IMR-90 (cell line): Measurements from ENCODE around the gene ABHD12B. TPM values are rescaled to one million over a fixed set of nuclear protein-coding genes. Genes with fewer than 3 reads are reported as not detected.

ENCODE experiments used
- ATAC-seq: fragments of 200-7000 bp; cut with Tn5 transposase; 2 replicates; pipeline ENCODE4 v1.9.1; 2020; ENCODE audit warnings: low read depth, mild to moderate bottlenecking, moderate library complexity
- Bru-seq: library from RNA; stranded (reverse); fragments of 400-500 nt; gene quantifications from one replicate; lab custom pipeline; 2021; lab: Mats Ljungman, UMichigan
- BruChase-seq, 2 experiments: library from RNA; stranded (reverse); fragments of 400-500 nt; gene quantifications; one replicate each; lab custom pipeline; 2021; lab: Mats Ljungman, UMichigan
- BruUV-seq: library from RNA; stranded (reverse); fragments of 400-500 nt; replicated peaks from 2 replicates; lab custom pipeline; 2021; lab: Mats Ljungman, UMichigan
- CTCF ChIA-PET: fragments of 300-600 bp; formaldehyde crosslinking; extraction: SDS; loops from one replicate; lab custom pipeline; 2021; ENCODE audit warnings: antibody characterized with exemption; lab: Yijun Ruan, JAX
- POLR2A ChIA-PET: fragments of 300-600 bp; sonication (Branson Sonifier 250); formaldehyde crosslinking; loops from one replicate; lab custom pipeline; 2022; ENCODE audit warnings: antibody characterized with exemption; ENCODE audit not compliant: unreplicated experiment; lab: Charles Lee
- DNase-seq: peaks from one replicate; pipeline ENCODE4 v3.0.0; 2013
- H2AFZ ChIP-seq: replicated peaks from 2 replicates; pipeline ENCODE3; 2013; ENCODE audit warnings: low read length, mild to moderate bottlenecking; ENCODE audit not compliant: poor library complexity
- H2AK5ac ChIP-seq: 2 replicates; pipeline ENCODE4 v1.6.1; 2013; ENCODE audit warnings: low read depth, low read length, inconsistent platforms
- H2AK9ac ChIP-seq: replicated peaks from 2 replicates; pipeline ENCODE3; 2013; ENCODE audit warnings: mild to moderate bottlenecking, low read depth, low read length, moderate library complexity; ENCODE audit not compliant: poor library complexity
- H2BK120ac ChIP-seq: 2 replicates; pipeline ENCODE4 v1.6.1; 2013; ENCODE audit warnings: low read depth, low read length, inconsistent platforms
- H2BK15ac ChIP-seq: 3 replicates; pipeline ENCODE4 v1.6.1; 2013; ENCODE audit warnings: low read depth, low read length, inconsistent platforms
- H2BK20ac ChIP-seq: 2 replicates; pipeline ENCODE4 v1.6.1; 2013; ENCODE audit warnings: low read depth, mild to moderate bottlenecking, inconsistent platforms, low read length, moderate library complexity
- H2BK5ac ChIP-seq: 2 replicates; pipeline ENCODE4 v1.6.1; 2013; ENCODE audit warnings: mild to moderate bottlenecking, low read depth, low read length, inconsistent platforms; ENCODE audit not compliant: poor library complexity, severe bottlenecking
- H3K14ac ChIP-seq: replicated peaks from 2 replicates; pipeline ENCODE4 v1.6.1; 2013; ENCODE audit warnings: low read depth, low read length, inconsistent platforms
- H3K18ac ChIP-seq: 2 replicates; pipeline ENCODE4 v1.6.1; 2013; ENCODE audit warnings: low read depth, low read length, control low read depth
- H3K23ac ChIP-seq: 2 replicates; pipeline ENCODE4 v1.6.1; 2013; ENCODE audit warnings: low read depth, low read length, inconsistent platforms
- H3K27ac ChIP-seq: 2 replicates; pipeline ENCODE4 v1.5.1; 2013; ENCODE audit warnings: mild to moderate bottlenecking, control low read depth, low read length; ENCODE audit not compliant: insufficient read depth
- H3K27me3 ChIP-seq: 2 replicates; pipeline ENCODE4 v1.6.1; 2013; ENCODE audit warnings: low read length; ENCODE audit not compliant: control insufficient read depth, insufficient read depth
- H3K36me3 ChIP-seq: 2 replicates; pipeline ENCODE4 v1.6.1; 2013; ENCODE audit warnings: low read length, mixed read lengths; ENCODE audit not compliant: control insufficient read depth, insufficient read depth
- H3K4ac ChIP-seq: 2 replicates; pipeline ENCODE4 v1.6.1; 2013; ENCODE audit warnings: low read depth, low read length, inconsistent platforms
- H3K4me1 ChIP-seq: 2 replicates; pipeline ENCODE4 v1.6.1; 2013; ENCODE audit warnings: low read length, mixed read lengths; ENCODE audit not compliant: control insufficient read depth, insufficient read depth
- H3K4me2 ChIP-seq: 2 replicates; pipeline ENCODE4 v1.6.1; 2013; ENCODE audit warnings: low read depth, mild to moderate bottlenecking, control low read depth, low read length, moderate library complexity
- H3K4me3 ChIP-seq: 2 replicates; pipeline ENCODE4 v1.5.1; 2013; ENCODE audit warnings: low read depth, mild to moderate bottlenecking, control low read depth, low read length, moderate library complexity; ENCODE audit not compliant: insufficient read depth
- H3K56ac ChIP-seq: 2 replicates; pipeline ENCODE4 v1.6.1; 2013; ENCODE audit warnings: low read length, inconsistent platforms; ENCODE audit not compliant: insufficient read depth; ENCODE audit errors: extremely low read depth
- H3K79me1 ChIP-seq, 2 experiments: 2 replicates each; pipeline ENCODE4 v1.6.1; 2013; ENCODE audit warnings: low read length in 2 of 2, inconsistent platforms in 1 of 2, low read depth in 1 of 2
- H3K9ac ChIP-seq: 2 replicates; pipeline ENCODE4 v1.6.1; 2013; ENCODE audit warnings: low read depth, low read length, control low read depth
- H3K9me1 ChIP-seq: 2 replicates; pipeline ENCODE4 v1.6.1; 2013; ENCODE audit warnings: low read length, inconsistent platforms; ENCODE audit not compliant: insufficient read depth
- H3K9me3 ChIP-seq: 2 replicates; pipeline ENCODE4 v1.6.1; 2013; ENCODE audit warnings: low read length; ENCODE audit not compliant: control insufficient read depth, insufficient read depth
- H4K20me1 ChIP-seq: 2 replicates; pipeline ENCODE4 v1.6.1; 2013; ENCODE audit warnings: low read length, inconsistent platforms; ENCODE audit not compliant: insufficient read depth
- H4K5ac ChIP-seq: 2 replicates; pipeline ENCODE4 v1.6.1; 2013; ENCODE audit warnings: mild to moderate bottlenecking, low read depth, low read length, control low read depth
- H4K8ac ChIP-seq, 2 experiments: 2 replicates each; pipeline ENCODE4 v1.6.1; 2013; ENCODE audit warnings: low read depth in 2 of 2, low read length in 2 of 2, control low read depth in 1 of 2, inconsistent platforms in 1 of 2
- H4K91ac ChIP-seq: 2 replicates; pipeline ENCODE4 v1.6.1; 2013; ENCODE audit warnings: low read depth, low read length, inconsistent platforms; ENCODE audit not compliant: insufficient read depth
- MXI1 ChIP-seq: IDR thresholded peaks from 2 replicates; pipeline ENCODE4 v1.6.1; 2012; ENCODE audit warnings: low read depth, mild to moderate bottlenecking, low read length, moderate library complexity, borderline replicate concordance
- NFE2L2 ChIP-seq: fragments of 150-350 bp; IDR thresholded peaks from 2 replicates; pipeline ENCODE4 v1.6.1; 2016; ENCODE audit warnings: low read depth, mild to moderate bottlenecking, low read length
- RAD21 ChIP-seq: IDR thresholded peaks from 2 replicates; pipeline ENCODE4 v1.6.1; 2012; ENCODE audit warnings: low read length, improper control_type of control experiment
- RCOR1 ChIP-seq: IDR thresholded peaks from 2 replicates; pipeline ENCODE4 v1.6.1; 2012; ENCODE audit warnings: mild to moderate bottlenecking, low read length, improper control_type of control experiment; ENCODE audit not compliant: insufficient replicate concordance
- SMC3 ChIP-seq: fragments of 150-350 bp; IDR thresholded peaks from 2 replicates; pipeline ENCODE4 v1.6.1; 2016; ENCODE audit warnings: low read depth, mild to moderate bottlenecking, antibody characterized with exemption, low read length, moderate library complexity
- WGBS, 2 experiments: methylation state at CpG; one replicate each; pipeline versions ENCODE4 v1.1.5 to v1.1.7; 2013; ENCODE audit warnings: missing lambda C conversion rate in 2 of 2; ENCODE audit not compliant: insufficient read length in 1 of 2; ENCODE audit errors: extremely low coverage in 2 of 2; 5-methylcytosine and 5-hydroxymethylcytosine counted together
- dilution Hi-C: fragments of 300-500 bp; cut with HindIII; formaldehyde crosslinking; loops from one replicate; pipeline ENCODE4 v1.14.3; 2018; ENCODE audit warnings: low sequenced_read_pairs; ENCODE audit not compliant: unreplicated experiment
- in situ Hi-C: fragments of 300-500 bp; cut with MboI; formaldehyde crosslinking; loops from 3 replicates; pipeline ENCODE4 v1.14.3; 2019; ENCODE audit warnings: low sequenced_read_pairs, inconsistent platforms, mixed read lengths
- intact Hi-C: fragments of 100-400 bp; cut with micrococcal nuclease; formaldehyde crosslinking; loops from 2 replicates; pipeline ENCODE4 v1.10.0; 2022
- long read RNA-seq: library from polyadenylated mRNA; unstranded; transcript quantifications from one replicate; pipeline ENCODE4 v2.0.0, GENCODE V29; 2021; ENCODE audit not compliant: unreplicated experiment
- polyA plus RNA-seq, 3 experiments: library from polyadenylated mRNA; depleted of rRNA; stranded (reverse); fragments of >200 nt; gene quantifications; 2 replicates each; pipeline ENCODE4 v1.2.3, GENCODE V29; 2012; ENCODE audit warnings: low replicate concordance in 1 of 3
- total RNA-seq: library from RNA; depleted of rRNA; stranded (reverse); fragments of >200 nt; gene quantifications from 2 replicates; pipeline ENCODE4 v1.2.3, GENCODE V29; 2012; rRNA removed

Gene ABHD12B
- total RNA-seq (0.18 TPM in 1 of 2 replicates, not detected in the other), polyA plus RNA-seq (2012; rRNA removed) (not detected in 2 replicates), Bru-seq, nascent RNA (percentile 6 among the genes with signal in this experiment), BruChase-seq, experiment 1, labeled RNA remaining after a 6-hour chase (percentile 14 among the genes with signal in this experiment), BruChase-seq, experiment 2, labeled RNA remaining after a 2-hour chase (percentile 12 among the genes with signal in this experiment)
- polyA plus RNA-seq (2012; cell fraction: cytosol; rRNA removed) = 0.03 and 0.05 TPM in 2 replicates
- polyA plus RNA-seq (2012; cell fraction: nucleus; rRNA removed; ENCODE audit: low replicate concordance) = 0.02 and 0.10 TPM in 2 replicates
- long read RNA-seq = 0 reads

GRCh38 chr14:50871914-50872732, at the start of gene ABHD12B:
TSS of gene ABHD12B (plus strand) at chr14:50872053. CDS start at chr14:50872175, 122 bp downstream.
- no peak within 1 kb of the TSS for H4K5ac ChIP-seq
- peak within 1 kb of the TSS; percentile 32; the same call in 1 of the 2 replicates for H3K23ac ChIP-seq
- H3K56ac ChIP-seq = no peak within 1 kb of the TSS
- in situ Hi-C loops = no loop called here
- no peak within 1 kb of the TSS for H4K91ac ChIP-seq
- H3K18ac ChIP-seq = no peak within 1 kb of the TSS
- peak within 1 kb of the TSS; percentile 3; the same call in 1 of the 2 replicates for H3K4me2 ChIP-seq
- dilution Hi-C loops = no loop called here
- no peak within 1 kb of the TSS for H2BK15ac ChIP-seq
- no peak within 1 kb of the TSS for H2BK5ac ChIP-seq
- H2AK5ac ChIP-seq = no peak within 1 kb of the TSS
- DNase-seq = no peak
- H3K27me3 ChIP-seq = peaks cover 14% of the 10 kb centered on the region
- no peak within 1 kb of the TSS; a peak in 1 of 4 replicates for H4K8ac ChIP-seq
- H4K20me1 ChIP-seq = no peaks in the 10 kb centered on the region
- no peak for TF ChIP-seq SMC3
- TF ChIP-seq RCOR1 = no peak
- TF ChIP-seq RAD21 = no peak
- TF ChIP-seq MXI1 = no peak
- TF ChIP-seq NFE2L2 = no peak
- CTCF ChIA-PET = no interaction called here
- H3K14ac ChIP-seq = no peak within 1 kb of the TSS
- intact Hi-C loops = no loop called here
- BruUV-seq = no TSS peak
- H3K9ac ChIP-seq = no peak within 1 kb of the TSS
- no peak within 1 kb of the TSS for H3K4ac ChIP-seq
- no peaks in the 10 kb centered on the region for H3K79me1 ChIP-seq
- 9% methylated on average over 35 of the region's 63 CpGs; no CpG with 5 or more reads in 1 of the 2 experiments for WGBS, 2 experiments
- peak within 1 kb of the TSS; percentile 2; the same call in 1 of the 2 replicates for H3K4me3 ChIP-seq
- H2BK120ac ChIP-seq = no peak within 1 kb of the TSS
- H3K27ac ChIP-seq = no peak within 1 kb of the TSS
- H3K4me1 ChIP-seq = no peaks in the 10 kb centered on the region
- POLR2A ChIA-PET = no interaction called here
- H2AFZ ChIP-seq = peak within 1 kb of the TSS; percentile 52
- no peaks in the 10 kb centered on the region for H3K9me1 ChIP-seq
- H2BK20ac ChIP-seq = no peak within 1 kb of the TSS
- ATAC-seq = peak; percentile 65
- H3K9me3 ChIP-seq = no peaks in the 10 kb centered on the region
- H3K36me3 ChIP-seq = no peaks in the 10 kb centered on the region
- peak within 1 kb of the TSS; percentile 33 for H2AK9ac ChIP-seq
